K562 (cell line): Measurements from ENCODE around the gene ZNF267. TPM values are rescaled to one million over a fixed set of nuclear protein-coding genes. Genes with fewer than 3 reads are reported as not detected.

Experiments
- ETV1 ChIP-seq: fragments of 450-650 bp; conservative IDR thresholded peaks from 2 replicates; pipeline ENCODE4 v1.6.1; 2016; ENCODE audit warnings: missing genetic modification characterization, control low read depth, low read depth, missing compliant biosample characterization
- LEF1 ChIP-seq: fragments of 450-650 bp; IDR thresholded peaks from 2 replicates; pipeline ENCODE4 v1.6.1; 2016; ENCODE audit warnings: mild to moderate bottlenecking
- polyA plus RNA-seq, 8 experiments: library from polyadenylated mRNA; depleted of rRNA in 4 of 8; stranded (reverse) in 5 of 8; unstranded in 3 of 8; fragments of >200 nt; fragmentation: Nextera tagmentation in 2 of 8; fragmentation: Illumina TruSeq in 1 of 8; extraction: Ambion mirVana in 2 of 8; extraction: Trizol in 1 of 8; gene quantifications; 2 replicates each; pipeline versions ENCODE4 v1.2.1 to v1.2.3, GENCODE V29; 2011 to 2014; ENCODE audit warnings: inconsistent platforms in 1 of 8, missing spikeins in 1 of 8
- total RNA-seq, 7 experiments: library from RNA; depleted of rRNA in 6 of 7; stranded (reverse); fragments of >200 nt in 6 of 7; fragmentation: Illumina TruSeq in 2 of 7; extraction: Trizol in 2 of 7; gene quantifications; 2 replicates each; pipeline versions ENCODE4 v1.2.1 to v1.2.3, GENCODE V29; 2011 to 2021; ENCODE audit warnings: low replicate concordance in 1 of 7
- TF ChIP-seq, protein P1 (sequence below): fragments of 450-650 bp; IDR thresholded peaks from 2 replicates; pipeline ENCODE4 v1.6.1; 2016; ENCODE audit warnings: mild to moderate bottlenecking, moderate library complexity
- TF ChIP-seq, protein P2 (sequence below), 2 experiments: fragments of 450-650 bp in 1 of 2; sonication (generic) in 1 of 2; formaldehyde crosslinking in 1 of 2; IDR thresholded peaks; 2 replicates each; pipeline versions ENCODE4 v1.7.1 to v1.9.0; 2016 to 2022; ENCODE audit warnings: inconsistent platforms in 1 of 2, mild to moderate bottlenecking in 1 of 2, missing genetic modification reagents in 1 of 2

The ZNF267 gene
- total and polyA plus RNA-seq, 9 of the 15 experiments (the other 6 are each of a cell fraction or from before 2014, with no cell fraction given) = 14.6 to 38.8 (median 21.5) TPM

- TF ChIP-seq, protein P1, sequence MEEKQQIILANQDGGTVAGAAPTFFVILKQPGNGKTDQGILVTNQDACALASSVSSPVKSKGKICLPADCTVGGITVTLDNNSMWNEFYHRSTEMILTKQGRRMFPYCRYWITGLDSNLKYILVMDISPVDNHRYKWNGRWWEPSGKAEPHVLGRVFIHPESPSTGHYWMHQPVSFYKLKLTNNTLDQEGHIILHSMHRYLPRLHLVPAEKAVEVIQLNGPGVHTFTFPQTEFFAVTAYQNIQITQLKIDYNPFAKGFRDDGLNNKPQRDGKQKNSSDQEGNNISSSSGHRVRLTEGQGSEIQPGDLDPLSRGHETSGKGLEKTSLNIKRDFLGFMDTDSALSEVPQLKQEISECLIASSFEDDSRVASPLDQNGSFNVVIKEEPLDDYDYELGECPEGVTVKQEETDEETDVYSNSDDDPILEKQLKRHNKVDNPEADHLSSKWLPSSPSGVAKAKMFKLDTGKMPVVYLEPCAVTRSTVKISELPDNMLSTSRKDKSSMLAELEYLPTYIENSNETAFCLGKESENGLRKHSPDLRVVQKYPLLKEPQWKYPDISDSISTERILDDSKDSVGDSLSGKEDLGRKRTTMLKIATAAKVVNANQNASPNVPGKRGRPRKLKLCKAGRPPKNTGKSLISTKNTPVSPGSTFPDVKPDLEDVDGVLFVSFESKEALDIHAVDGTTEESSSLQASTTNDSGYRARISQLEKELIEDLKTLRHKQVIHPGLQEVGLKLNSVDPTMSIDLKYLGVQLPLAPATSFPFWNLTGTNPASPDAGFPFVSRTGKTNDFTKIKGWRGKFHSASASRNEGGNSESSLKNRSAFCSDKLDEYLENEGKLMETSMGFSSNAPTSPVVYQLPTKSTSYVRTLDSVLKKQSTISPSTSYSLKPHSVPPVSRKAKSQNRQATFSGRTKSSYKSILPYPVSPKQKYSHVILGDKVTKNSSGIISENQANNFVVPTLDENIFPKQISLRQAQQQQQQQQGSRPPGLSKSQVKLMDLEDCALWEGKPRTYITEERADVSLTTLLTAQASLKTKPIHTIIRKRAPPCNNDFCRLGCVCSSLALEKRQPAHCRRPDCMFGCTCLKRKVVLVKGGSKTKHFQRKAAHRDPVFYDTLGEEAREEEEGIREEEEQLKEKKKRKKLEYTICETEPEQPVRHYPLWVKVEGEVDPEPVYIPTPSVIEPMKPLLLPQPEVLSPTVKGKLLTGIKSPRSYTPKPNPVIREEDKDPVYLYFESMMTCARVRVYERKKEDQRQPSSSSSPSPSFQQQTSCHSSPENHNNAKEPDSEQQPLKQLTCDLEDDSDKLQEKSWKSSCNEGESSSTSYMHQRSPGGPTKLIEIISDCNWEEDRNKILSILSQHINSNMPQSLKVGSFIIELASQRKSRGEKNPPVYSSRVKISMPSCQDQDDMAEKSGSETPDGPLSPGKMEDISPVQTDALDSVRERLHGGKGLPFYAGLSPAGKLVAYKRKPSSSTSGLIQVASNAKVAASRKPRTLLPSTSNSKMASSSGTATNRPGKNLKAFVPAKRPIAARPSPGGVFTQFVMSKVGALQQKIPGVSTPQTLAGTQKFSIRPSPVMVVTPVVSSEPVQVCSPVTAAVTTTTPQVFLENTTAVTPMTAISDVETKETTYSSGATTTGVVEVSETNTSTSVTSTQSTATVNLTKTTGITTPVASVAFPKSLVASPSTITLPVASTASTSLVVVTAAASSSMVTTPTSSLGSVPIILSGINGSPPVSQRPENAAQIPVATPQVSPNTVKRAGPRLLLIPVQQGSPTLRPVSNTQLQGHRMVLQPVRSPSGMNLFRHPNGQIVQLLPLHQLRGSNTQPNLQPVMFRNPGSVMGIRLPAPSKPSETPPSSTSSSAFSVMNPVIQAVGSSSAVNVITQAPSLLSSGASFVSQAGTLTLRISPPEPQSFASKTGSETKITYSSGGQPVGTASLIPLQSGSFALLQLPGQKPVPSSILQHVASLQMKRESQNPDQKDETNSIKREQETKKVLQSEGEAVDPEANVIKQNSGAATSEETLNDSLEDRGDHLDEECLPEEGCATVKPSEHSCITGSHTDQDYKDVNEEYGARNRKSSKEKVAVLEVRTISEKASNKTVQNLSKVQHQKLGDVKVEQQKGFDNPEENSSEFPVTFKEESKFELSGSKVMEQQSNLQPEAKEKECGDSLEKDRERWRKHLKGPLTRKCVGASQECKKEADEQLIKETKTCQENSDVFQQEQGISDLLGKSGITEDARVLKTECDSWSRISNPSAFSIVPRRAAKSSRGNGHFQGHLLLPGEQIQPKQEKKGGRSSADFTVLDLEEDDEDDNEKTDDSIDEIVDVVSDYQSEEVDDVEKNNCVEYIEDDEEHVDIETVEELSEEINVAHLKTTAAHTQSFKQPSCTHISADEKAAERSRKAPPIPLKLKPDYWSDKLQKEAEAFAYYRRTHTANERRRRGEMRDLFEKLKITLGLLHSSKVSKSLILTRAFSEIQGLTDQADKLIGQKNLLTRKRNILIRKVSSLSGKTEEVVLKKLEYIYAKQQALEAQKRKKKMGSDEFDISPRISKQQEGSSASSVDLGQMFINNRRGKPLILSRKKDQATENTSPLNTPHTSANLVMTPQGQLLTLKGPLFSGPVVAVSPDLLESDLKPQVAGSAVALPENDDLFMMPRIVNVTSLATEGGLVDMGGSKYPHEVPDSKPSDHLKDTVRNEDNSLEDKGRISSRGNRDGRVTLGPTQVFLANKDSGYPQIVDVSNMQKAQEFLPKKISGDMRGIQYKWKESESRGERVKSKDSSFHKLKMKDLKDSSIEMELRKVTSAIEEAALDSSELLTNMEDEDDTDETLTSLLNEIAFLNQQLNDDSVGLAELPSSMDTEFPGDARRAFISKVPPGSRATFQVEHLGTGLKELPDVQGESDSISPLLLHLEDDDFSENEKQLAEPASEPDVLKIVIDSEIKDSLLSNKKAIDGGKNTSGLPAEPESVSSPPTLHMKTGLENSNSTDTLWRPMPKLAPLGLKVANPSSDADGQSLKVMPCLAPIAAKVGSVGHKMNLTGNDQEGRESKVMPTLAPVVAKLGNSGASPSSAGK = no peak
- TF ChIP-seq ETV1 (tag) = peak; percentile 23; the same call in 1 of the 2 replicates
- TF ChIP-seq, protein P2, sequence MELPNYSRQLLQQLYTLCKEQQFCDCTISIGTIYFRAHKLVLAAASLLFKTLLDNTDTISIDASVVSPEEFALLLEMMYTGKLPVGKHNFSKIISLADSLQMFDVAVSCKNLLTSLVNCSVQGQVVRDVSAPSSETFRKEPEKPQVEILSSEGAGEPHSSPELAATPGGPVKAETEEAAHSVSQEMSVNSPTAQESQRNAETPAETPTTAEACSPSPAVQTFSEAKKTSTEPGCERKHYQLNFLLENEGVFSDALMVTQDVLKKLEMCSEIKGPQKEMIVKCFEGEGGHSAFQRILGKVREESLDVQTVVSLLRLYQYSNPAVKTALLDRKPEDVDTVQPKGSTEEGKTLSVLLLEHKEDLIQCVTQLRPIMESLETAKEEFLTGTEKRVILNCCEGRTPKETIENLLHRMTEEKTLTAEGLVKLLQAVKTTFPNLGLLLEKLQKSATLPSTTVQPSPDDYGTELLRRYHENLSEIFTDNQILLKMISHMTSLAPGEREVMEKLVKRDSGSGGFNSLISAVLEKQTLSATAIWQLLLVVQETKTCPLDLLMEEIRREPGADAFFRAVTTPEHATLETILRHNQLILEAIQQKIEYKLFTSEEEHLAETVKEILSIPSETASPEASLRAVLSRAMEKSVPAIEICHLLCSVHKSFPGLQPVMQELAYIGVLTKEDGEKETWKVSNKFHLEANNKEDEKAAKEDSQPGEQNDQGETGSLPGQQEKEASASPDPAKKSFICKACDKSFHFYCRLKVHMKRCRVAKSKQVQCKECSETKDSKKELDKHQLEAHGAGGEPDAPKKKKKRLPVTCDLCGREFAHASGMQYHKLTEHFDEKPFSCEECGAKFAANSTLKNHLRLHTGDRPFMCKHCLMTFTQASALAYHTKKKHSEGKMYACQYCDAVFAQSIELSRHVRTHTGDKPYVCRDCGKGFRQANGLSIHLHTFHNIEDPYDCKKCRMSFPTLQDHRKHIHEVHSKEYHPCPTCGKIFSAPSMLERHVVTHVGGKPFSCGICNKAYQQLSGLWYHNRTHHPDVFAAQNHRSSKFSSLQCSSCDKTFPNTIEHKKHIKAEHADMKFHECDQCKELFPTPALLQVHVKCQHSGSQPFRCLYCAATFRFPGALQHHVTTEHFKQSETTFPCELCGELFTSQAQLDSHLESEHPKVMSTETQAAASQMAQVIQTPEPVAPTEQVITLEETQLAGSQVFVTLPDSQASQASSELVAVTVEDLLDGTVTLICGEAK (IDR thresholded peaks at IDR 0.05) = no peak
- TF ChIP-seq, protein P2 (CRISPR knock-in tag; IDR thresholded peaks at IDR 0.05) = no peak
- TF ChIP-seq LEF1 = no peak
These were observed 932 bp downstream of the ZNF267 start (continued) for GRCh38 chr16:31874366-31875111.
